ENCODE data around the gene BTBD10.

Gene BTBD10

GRCh38 chr11:13346470-13346869 lies 116.6 kb downstream of the BTBD10 start:
- TF ChIP-seq CTCF (IDR thresholded peaks at IDR 0.05; ENCODE audit: insufficient read depth, low read depth, low read length, missing control alignments), result no peak
- no peak overlapping the region for H3K4me3 ChIP-seq (ENCODE audit: low read depth, low read length)
- DNase-seq (ENCODE audit: low read depth), result no peak

- TF ChIP-seq CTCF (IDR thresholded peaks at IDR 0.05; ENCODE audit: insufficient read depth, low read depth, low read length, missing control alignments), result no peak
- no peak overlapping the region for H3K4me3 ChIP-seq (ENCODE audit: low read depth, low read length)
- DNase-seq (ENCODE audit: low read depth), result no peak
Measured at GRCh38 chr11:13344818-13345217, 118.2 kb downstream of the BTBD10 start.

- DNase-seq (ENCODE audit: low read depth), result peak; percentile 82
- H3K4me3 ChIP-seq (ENCODE audit: low read depth, low read length), result no peak overlapping the region
- TF ChIP-seq CTCF (IDR thresholded peaks at IDR 0.05; ENCODE audit: insufficient read depth, low read depth, low read length, missing control alignments), result peak; percentile 80
Measured at GRCh38 chr11:13343931-13344717, 118.9 kb downstream of the BTBD10 start.

- TF ChIP-seq CTCF (IDR thresholded peaks at IDR 0.05; ENCODE audit: insufficient read depth, low read depth, low read length, missing control alignments), result no peak
- peak; percentile 55 for DNase-seq (ENCODE audit: low read depth)
- no peak overlapping the region for H3K4me3 ChIP-seq (ENCODE audit: low read depth, low read length)
Measured at GRCh38 chr11:13343067-13343466, 120.0 kb downstream of the BTBD10 start.

GRCh38 chr11:13341026-13341425 lies 122.0 kb downstream of the BTBD10 start:
- H3K4me3 ChIP-seq (ENCODE audit: low read depth, low read length), result no peak overlapping the region
- DNase-seq (ENCODE audit: low read depth), result no peak
- TF ChIP-seq CTCF (IDR thresholded peaks at IDR 0.05; ENCODE audit: insufficient read depth, low read depth, low read length, missing control alignments), result no peak

- H3K4me3 ChIP-seq (ENCODE audit: low read depth, low read length), result no peak overlapping the region
- DNase-seq (ENCODE audit: low read depth), result peak; percentile 78
- TF ChIP-seq CTCF (IDR thresholded peaks at IDR 0.05; ENCODE audit: insufficient read depth, low read depth, low read length, missing control alignments), result no peak
Measured at GRCh38 chr11:13339195-13340153, 123.5 kb downstream of the BTBD10 start.
